Tibial artery (tissue), 4 donors: ENCODE data around the gene C1orf35.

Source experiments
- DNase-seq, 2 donors: peaks; one replicate each; pipeline ENCODE4 v3.0.0-alpha.2; 2019
- H3K27ac ChIP-seq, 2 donors: fragments of 200-600 bp; sonication (generic) in 1 of 2; 1 replicate in 1 of 2; 2 replicates in 1 of 2; pipeline ENCODE4 v1.5.1; 2018 to 2019; ENCODE audit warnings: mild to moderate bottlenecking in 1 of 2
- H3K27me3 ChIP-seq, 2 donors: fragments of 200-600 bp; sonication (generic) in 1 of 2; one replicate each; pipeline versions ENCODE4 v1.5.1 to v1.6.0; 2016 to 2019
- H3K36me3 ChIP-seq, 3 donors: fragments of 200-600 bp; sonication (generic) in 2 of 3; one replicate each; pipeline ENCODE4 v1.5.1; 2016 to 2019; ENCODE audit warnings: mild to moderate bottlenecking in 2 of 3
- H3K4me1 ChIP-seq, 4 donors: fragments of 200-600 bp; sonication (generic) in 2 of 4; 1 replicate in 3 of 4; 2 replicates in 1 of 4; pipeline ENCODE4 v1.5.1; 2016 to 2019
- H3K4me3 ChIP-seq, 2 donors: fragments of 200-600 bp; sonication (generic) in 1 of 2; 1 replicate in 1 of 2; 2 replicates in 1 of 2; pipeline ENCODE4 v1.5.1; 2018 to 2019; ENCODE audit warnings: mild to moderate bottlenecking in 2 of 2
- H3K9me3 ChIP-seq, 3 donors: fragments of 200-600 bp; sonication (generic) in 1 of 3; one replicate each; pipeline ENCODE4 v1.5.1; 2016 to 2019
- CTCF ChIP-seq, 2 experiments: fragments of 200-600 bp in 1 of 2; fragments of 450-650 bp in 1 of 2; IDR thresholded peaks; one replicate each; pipeline ENCODE4 v1.5.1; 2017 to 2019; ENCODE audit warnings: antibody characterized with exemption in 2 of 2, mild to moderate bottlenecking in 1 of 2, moderate library complexity in 1 of 2
- intact Hi-C: fragments of 100-400 bp; cut with DNase I; formaldehyde crosslinking; loops from one replicate; pipeline ENCODE4 v1.15.0; 2023; ENCODE audit warnings: low total_unique reads

Gene C1orf35

GRCh38 chr1:228140724-228141225 lies 37.6 kb upstream of the C1orf35 start:
- intact Hi-C loops, result loop anchor here (2.0 kb wide), 1 partner anchor 24 kb away; the partner anchor contains the start of gene IBA57
- DNase-seq, result no peak
- H3K4me1 ChIP-seq, result peaks cover 0 to 50% (median 40%) of the 10 kb centered on the region in 4 donors

GRCh38 chr1:228139931-228140723 lies 37.0 kb upstream of the C1orf35 start, which contains the start of gene GUK1:
Gene GUK1 (plus strand): TSS chr1:228140279. CDS start chr1:228140303, 24 bp downstream.
- Histone ChIP-seq H3K9me3 (no peaks in the 10 kb centered on the region), H3K36me3 (no peaks in the 10 kb centered on the region), H3K27me3 (no peaks in the 10 kb centered on the region), H3K27ac (peak within 1 kb of the TSS; percentile 97 to 99), H3K4me1 (peaks cover 0 to 46% (median 37%) of the 10 kb centered on the region in 4 donors), H3K4me3 (peak within 1 kb of the TSS; percentile 98)
- intact Hi-C loops, result loop anchor here (2.0 kb wide), 1 partner anchor 25 kb away; the partner anchor contains the start of gene IBA57
- peak; percentile 100 for DNase-seq
- peak; percentile 32 to 45 for TF ChIP-seq CTCF (IDR thresholded peaks at IDR 0.05)

More at GRCh38 chr1:228140724-228141225, 37.6 kb upstream of the C1orf35 start:
- Histone ChIP-seq H3K4me3 (peak overlapping the region; percentile 98), H3K27me3 (no peaks in the 10 kb centered on the region), H3K9me3 (no peaks in the 10 kb centered on the region), H3K27ac (peak overlapping the region; percentile 97 to 99), H3K36me3 (peaks cover 0 to 6% (median 6%) of the 10 kb centered on the region in 3 donors)
- no peak for TF ChIP-seq CTCF (IDR thresholded peaks at IDR 0.05)

GRCh38 chr1:228139406-228139930 lies 36.3 kb upstream of the C1orf35 start:
- Histone ChIP-seq H3K27me3 (peaks cover 0 to 6% of the 10 kb centered on the region in 2 donors), H3K4me1 (peaks cover 0 to 40% (median 34%) of the 10 kb centered on the region in 4 donors), H3K4me3 (peak overlapping the region; percentile 98), H3K27ac (peak overlapping the region; percentile 97 to 99), H3K36me3 (no peaks in the 10 kb centered on the region), H3K9me3 (no peaks in the 10 kb centered on the region)
- TF ChIP-seq CTCF (IDR thresholded peaks at IDR 0.05), result no peak
- intact Hi-C loops, result no loop called here
- no peak for DNase-seq

GRCh38 chr1:228136901-228137300 lies 33.8 kb upstream of the C1orf35 start:
- Histone ChIP-seq H3K36me3 (no peaks in the 10 kb centered on the region), H3K27ac (no peak overlapping the region), H3K27me3 (peaks cover 0 to 6% of the 10 kb centered on the region in 2 donors), H3K4me3 (no peak overlapping the region), H3K9me3 (no peaks in the 10 kb centered on the region), H3K4me1 (peaks cover 0 to 14% (median 12%) of the 10 kb centered on the region in 4 donors)
- no peak for DNase-seq
- no peak for TF ChIP-seq CTCF (IDR thresholded peaks at IDR 0.05)
- intact Hi-C loops, result no loop called here

- Histone ChIP-seq H3K9me3 (no peaks in the 10 kb centered on the region), H3K36me3 (no peaks in the 10 kb centered on the region), H3K27me3 (peaks cover 0 to 14% of the 10 kb centered on the region in 2 donors), H3K27ac (no peak overlapping the region), H3K4me1 (peaks cover 0 to 4% (median 3%) of the 10 kb centered on the region in 4 donors), H3K4me3 (no peak overlapping the region)
- no peak for TF ChIP-seq CTCF (IDR thresholded peaks at IDR 0.05)
- no peak for DNase-seq
- intact Hi-C loops, result no loop called here
These were observed 31.5 kb upstream of the C1orf35 start for GRCh38 chr1:228134591-228134990.
